Fibroblast of pulmonary artery (primary cell): ENCODE data around the gene DPH6.

ENCODE experiments used
- DNase-seq: peaks from one replicate; pipeline ENCODE4 v3.0.0-alpha.2; 2010; ENCODE audit warnings: low read depth
- H3K4me3 ChIP-seq: replicated peaks from 2 replicates; pipeline ENCODE4 v1.5.1; 2011; ENCODE audit warnings: low read depth, mild to moderate bottlenecking, control low read depth, low read length, moderate library complexity
- TF ChIP-seq, protein P1 (sequence below): IDR thresholded peaks from 2 replicates; pipeline ENCODE4 v1.5.1; 2011; ENCODE audit warnings: mild to moderate bottlenecking, control low read depth, low read length, inconsistent platforms; ENCODE audit errors: missing control alignments

The DPH6 gene

DNA sequence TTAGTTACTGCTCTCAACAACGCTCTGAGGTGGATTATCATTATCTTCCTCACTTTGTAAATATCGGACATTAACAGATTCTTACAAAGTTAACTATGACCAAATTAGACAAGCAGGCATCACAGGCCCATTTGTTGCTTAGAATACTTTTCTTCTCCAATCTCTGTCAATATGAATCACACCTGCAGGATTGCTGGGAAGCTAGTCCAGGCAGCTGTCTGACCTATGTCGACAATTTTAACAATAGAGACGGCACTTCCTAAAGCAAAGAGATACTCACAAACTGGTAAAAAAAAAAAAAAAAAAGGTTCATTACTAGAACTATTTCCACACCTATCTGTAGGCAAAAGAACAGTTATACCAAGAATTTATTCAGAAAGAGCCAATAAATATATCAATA lies 85.3 kb downstream of the DPH6 start:
- TF ChIP-seq, protein P1, sequence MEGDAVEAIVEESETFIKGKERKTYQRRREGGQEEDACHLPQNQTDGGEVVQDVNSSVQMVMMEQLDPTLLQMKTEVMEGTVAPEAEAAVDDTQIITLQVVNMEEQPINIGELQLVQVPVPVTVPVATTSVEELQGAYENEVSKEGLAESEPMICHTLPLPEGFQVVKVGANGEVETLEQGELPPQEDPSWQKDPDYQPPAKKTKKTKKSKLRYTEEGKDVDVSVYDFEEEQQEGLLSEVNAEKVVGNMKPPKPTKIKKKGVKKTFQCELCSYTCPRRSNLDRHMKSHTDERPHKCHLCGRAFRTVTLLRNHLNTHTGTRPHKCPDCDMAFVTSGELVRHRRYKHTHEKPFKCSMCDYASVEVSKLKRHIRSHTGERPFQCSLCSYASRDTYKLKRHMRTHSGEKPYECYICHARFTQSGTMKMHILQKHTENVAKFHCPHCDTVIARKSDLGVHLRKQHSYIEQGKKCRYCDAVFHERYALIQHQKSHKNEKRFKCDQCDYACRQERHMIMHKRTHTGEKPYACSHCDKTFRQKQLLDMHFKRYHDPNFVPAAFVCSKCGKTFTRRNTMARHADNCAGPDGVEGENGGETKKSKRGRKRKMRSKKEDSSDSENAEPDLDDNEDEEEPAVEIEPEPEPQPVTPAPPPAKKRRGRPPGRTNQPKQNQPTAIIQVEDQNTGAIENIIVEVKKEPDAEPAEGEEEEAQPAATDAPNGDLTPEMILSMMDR: no peak
- DNase-seq: no peak
- no peak overlapping the region for H3K4me3 ChIP-seq

DNA sequence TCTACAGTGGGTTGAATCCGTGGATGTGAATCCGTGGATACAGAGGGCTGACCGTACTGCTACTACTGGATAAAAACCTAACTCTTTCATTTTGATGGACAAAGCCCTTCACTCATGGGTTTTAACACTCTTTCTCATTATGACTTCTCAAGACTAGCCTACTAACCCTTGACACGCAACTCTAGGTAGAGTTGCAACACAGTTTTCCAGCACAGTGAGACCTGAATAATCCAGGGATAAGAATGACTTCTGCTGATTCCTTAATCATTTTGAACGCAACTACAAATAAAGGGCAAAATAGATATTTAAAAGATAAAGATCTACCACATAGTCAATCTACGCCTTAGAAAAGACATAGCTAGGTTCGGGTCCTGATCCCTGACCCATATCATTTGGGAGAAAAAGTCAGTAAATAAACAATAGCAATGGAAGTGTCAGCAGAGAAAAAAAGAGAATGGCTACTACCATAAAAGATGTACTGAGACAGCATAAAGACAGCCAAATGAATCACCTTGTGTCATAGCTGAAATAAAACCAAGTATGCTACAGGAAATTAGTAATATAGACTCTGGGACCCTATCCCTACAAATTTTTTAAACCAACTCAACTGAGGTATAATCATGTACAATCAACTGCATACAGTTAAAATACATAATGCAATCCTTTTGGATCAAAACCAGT lies 87.6 kb downstream of the DPH6 start:
- no peak overlapping the region for H3K4me3 ChIP-seq
- TF ChIP-seq, protein P1: no peak
- no peak for DNase-seq

DNA sequence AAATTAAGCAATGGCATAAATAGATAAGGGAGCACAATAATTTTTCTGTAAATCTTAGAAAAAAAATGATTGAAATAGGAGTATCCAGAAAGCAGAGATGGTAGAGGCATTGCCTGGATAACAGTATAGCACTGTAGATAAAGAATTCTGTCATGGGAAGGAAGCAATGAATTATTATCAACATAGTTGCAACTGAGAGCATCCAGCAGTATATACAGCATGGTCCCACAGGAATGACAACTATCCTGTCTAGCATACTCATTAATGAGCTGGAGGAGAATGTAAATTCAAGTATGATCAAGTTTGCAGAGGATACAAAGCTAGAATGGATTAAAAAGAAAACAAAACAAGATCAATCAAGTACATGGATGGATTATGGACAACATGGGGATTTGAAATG lies 90.8 kb downstream of the DPH6 start:
- DNase-seq: peak; percentile 26

DNA sequence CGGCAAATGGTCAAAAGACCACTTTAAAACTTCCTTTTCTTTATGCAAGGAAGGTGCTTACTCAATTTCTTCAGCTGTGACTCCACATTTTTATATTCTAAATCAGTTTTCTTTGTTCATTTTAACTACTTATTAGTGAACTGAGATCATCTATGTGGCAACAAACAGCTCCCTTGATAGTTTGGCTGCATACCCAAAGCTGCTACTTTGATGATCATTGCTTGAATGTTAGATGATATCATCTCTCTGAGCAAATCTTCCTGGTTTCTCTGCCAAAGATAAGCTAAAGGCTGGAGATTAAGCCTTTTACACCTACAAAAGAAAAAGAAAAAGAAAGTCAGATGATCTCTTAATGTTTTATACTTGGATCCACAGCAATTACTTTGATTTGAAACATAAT lies 95.5 kb downstream of the DPH6 start:
- TF ChIP-seq, protein P1: no peak
- DNase-seq: peak; percentile 51
- no peak overlapping the region for H3K4me3 ChIP-seq

More for the DNA sequence above, 90.8 kb downstream of the DPH6 start:
- TF ChIP-seq, protein P1: no peak
- no peak overlapping the region for H3K4me3 ChIP-seq

DNA sequence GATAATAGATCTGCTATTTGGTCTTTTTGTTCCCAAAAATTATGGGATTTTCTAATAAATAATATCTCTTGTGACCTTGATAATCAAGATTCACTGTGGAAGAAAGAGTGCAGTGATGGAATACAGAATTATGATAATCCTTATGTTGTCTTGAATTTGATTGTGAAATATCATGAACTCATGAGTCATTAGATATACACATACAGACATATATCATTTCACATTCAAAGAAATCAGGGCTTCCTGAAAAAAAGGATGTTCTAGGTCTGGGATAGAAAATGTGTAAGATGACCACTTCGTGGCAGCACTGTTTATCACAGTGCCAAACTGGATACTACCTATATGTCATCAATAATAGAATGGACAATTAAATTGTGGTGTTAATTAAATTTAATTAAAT lies 97.7 kb downstream of the DPH6 start:
- DNase-seq: peak; percentile 25
- no peak overlapping the region for H3K4me3 ChIP-seq
- TF ChIP-seq, protein P1: peak; percentile 1

DNA sequence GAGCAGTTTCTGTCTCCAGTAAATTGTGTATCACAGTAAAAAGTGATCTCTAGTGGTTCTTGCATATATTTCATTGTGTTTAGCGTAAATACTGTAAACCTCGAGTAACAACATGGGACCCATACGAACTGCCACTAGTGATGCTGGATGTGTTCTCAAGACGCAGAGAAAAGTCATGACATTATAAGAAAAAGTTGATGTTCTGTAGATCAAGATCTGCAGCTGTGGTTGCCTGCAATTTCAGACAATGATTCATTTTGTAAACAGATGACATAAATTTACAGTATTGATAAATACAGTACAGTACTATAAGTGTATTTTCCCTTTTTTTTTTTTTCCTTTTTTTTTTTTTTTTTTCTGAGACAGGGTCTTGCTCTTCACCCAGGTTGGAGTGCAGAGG lies 100.1 kb downstream of the DPH6 start:
- no peak overlapping the region for H3K4me3 ChIP-seq
- no peak for DNase-seq
- TF ChIP-seq, protein P1: no peak
